ENCODE data around the gene B9D2.

DNA sequence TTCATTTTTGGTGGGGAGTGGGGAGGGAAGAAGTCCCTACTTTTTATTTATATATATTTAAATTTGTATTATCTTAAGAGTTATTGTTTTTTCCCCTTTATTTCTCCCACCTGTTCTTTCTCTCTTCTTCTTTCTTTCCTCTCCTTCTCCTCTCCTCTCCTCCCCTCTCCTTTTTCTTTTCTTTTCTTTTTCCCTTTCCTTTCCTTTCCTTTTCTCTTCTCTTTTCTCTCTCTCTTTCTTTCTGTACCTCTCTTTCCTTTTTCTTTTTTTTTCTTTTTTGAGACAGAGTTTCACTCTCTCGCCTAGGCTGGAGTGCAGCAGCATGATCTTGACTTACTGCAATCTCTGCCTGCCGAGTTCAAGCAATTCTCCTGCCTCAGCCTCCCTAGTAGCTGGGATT lies 35.6 kb upstream of the B9D2 start:
- no peak for TF ChIP-seq CTCF (conservative IDR thresholded peaks at IDR 0.05; ENCODE audit: low read depth, low read length)
- no peak for TF ChIP-seq EZH2 (IDR thresholded peaks at IDR 0.05; ENCODE audit: low read length, unreplicated experiment)
- TF ChIP-seq EZH2phosphoT487 (IDR thresholded peaks at IDR 0.05; ENCODE audit: borderline replicate concordance, low read length): no peak

All from PC-3 (cell line).